NCI-H2171 treated with DMSO at 0.1 percent for 48 hours (cell line): ENCODE data around the gene RHOXF2.
"Not testable (repeated sequence)": the region's sequence is repeated elsewhere in the genome, so short reads cannot be mapped to it uniquely, and the experiment has no call there.

Experiments used
- DNase-seq: peaks from one replicate; lab custom pipeline; 2025; lab: John Stamatoyannopoulos, UW

RHOXF2 gene, protein sequence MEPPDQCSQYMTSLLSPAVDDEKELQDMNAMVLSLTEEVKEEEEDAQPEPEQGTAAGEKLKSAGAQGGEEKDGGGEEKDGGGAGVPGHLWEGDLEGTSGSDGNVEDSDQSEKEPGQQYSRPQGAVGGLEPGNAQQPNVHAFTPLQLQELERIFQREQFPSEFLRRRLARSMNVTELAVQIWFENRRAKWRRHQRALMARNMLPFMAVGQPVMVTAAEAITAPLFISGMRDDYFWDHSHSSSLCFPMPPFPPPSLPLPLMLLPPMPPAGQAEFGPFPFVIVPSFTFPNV

DNA sequence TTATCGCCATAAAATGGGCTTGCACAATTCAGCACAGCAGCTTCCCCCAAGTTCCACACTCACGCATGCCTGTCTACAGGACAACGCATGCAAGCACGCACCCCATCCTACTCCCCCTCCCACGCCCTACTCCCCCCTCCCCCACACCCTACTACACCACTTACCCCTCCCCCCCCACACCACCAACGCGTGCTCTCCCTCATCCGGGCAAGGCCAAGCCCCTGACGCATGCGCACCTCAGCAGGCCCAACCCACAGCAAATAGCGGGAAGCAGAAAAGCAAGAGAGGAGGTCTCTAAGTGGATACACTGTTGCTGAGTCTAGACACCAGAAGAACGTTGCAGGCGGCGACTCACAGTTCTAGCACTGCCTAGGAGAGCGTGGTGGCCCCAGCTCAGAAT is at the start of gene RHOXF2:
Gene RHOXF2 (plus strand): TSS at position 301 of the 400 bp plus-strand sequence. CDS start 138 bp downstream, outside the sequence.
- not testable (repeated sequence) for DNase-seq

DNA sequence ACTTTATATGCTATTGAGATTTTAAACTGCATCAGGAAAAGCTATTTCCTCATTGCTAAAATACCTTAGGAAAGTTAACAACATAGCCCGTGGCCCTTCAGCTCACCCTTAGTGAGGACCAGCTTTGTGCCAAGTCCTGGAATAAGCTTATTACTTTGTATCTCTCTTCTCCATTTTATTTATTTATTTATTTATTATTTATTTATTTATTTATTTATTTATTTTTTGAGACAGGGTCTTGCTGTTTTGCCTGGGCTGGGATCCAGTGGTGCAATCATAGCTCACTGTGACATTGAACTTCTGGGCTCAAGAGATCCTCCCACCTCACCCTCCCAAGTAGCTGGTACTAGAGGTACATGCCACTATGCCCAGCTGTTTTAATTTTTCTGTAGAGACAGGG is 49.0 kb upstream of the RHOXF2 start:
- DNase-seq: no peak

- no peak for DNase-seq
Measured at GRCh38 chrX:120111611-120112010, 46.8 kb upstream of the RHOXF2 start.

DNA sequence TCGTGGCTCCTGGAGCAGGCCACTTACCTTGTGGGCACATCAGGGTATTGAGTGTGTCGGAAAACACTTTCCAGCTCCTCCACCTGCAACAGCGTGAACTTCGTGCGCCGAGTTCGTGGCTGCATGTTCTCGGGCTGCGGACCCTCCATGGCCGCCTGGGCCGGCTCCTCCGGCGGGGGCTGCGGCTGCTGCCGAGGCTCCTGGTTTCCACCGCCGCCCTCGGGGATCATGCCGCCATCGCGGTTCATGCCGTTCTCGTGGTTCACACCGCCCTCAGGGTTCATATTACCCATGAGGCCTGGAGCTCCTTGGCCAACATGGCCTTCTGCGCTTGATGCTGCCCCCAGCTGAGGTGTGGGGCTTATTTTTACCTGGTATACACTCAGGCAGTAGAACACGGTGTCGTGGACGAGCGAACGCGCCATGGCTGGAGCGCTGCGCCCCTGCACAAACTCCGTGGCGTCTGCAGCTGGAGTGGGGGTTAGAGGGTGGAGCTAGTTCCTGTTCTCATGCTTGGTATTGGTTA is 42.9 kb upstream of the RHOXF2 start, which contains the start of gene RHOXF1:
Gene RHOXF1 (minus strand): TSS at position 476 of the 526 bp plus-strand sequence. CDS start 51 bp downstream, at position 425.
- no peak for DNase-seq

GRCh38 chrX:120120223-120120622 is 38.2 kb upstream of the RHOXF2 start:
- DNase-seq: no peak

DNA sequence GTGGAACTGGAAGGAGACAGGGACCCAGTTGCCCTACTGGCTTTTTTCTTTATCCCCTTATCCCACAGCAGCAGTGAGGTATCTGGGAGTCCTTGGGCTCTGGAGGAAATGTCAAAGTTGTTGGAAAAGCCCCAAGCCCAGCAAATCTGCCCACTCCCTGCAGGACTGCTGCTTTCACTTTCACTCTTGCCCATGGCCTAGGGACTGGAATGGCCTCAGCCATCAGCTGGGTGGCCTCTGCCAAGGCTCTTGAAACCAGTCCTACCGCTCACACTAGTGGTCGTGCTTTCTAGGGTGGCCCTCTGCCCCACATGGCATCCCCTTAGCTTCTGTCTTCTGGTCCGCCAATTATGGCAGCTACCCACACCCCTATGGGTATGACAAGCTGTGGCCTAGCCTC is 33.0 kb upstream of the RHOXF2 start:
- no peak for DNase-seq

DNA sequence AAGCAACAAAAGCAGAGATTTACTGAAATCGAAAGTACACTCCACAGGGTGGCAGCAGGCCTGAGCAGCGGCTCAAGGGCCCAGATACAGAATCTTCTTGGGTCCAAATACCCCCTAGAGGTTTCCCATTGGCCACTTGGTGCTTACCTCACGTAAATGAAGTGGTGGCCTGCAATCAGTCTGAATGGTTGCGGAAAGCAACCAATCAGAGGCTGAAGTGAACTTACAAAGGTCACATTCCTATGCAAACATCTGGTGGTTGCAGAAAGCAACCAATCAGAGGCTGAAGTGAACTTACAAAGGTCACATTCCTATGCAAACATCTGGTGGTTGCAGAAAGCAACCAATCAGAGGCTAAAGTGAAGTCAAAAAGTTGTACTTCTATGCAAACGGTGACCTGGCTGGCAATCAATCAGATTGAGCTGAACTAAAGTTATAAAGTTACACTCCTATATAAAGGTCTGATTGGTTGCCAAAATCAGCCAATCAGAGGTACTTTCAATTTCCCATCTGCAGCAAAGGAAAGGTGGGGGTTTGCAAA is 30.0 kb upstream of the RHOXF2 start:
- DNase-seq: not testable (repeated sequence)

DNA sequence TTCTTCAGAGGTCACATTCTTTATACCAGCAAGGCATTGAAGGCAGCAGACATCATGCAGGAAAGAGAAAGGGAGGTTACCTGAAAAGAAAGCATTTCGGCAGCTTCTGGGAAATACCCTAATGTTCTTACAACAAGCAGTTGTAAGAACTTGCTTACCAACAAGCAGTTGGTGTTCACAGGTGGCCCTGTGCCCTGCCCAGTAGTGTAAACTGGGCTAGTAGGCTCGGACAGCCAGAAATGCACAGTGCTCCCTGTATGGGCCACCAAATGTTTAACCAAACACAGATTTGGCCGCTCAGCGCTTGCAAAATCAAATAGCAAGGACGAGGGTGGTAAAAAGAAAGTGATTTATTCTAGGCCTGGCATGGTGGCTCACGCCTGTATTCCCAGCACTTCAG is 22.3 kb upstream of the RHOXF2 start:
- no peak for DNase-seq

GRCh38 chrX:120136840-120137239 is 21.6 kb upstream of the RHOXF2 start:
- no peak for DNase-seq

- no peak for DNase-seq
Measured at GRCh38 chrX:120137439-120137838, 21.0 kb upstream of the RHOXF2 start.

DNA sequence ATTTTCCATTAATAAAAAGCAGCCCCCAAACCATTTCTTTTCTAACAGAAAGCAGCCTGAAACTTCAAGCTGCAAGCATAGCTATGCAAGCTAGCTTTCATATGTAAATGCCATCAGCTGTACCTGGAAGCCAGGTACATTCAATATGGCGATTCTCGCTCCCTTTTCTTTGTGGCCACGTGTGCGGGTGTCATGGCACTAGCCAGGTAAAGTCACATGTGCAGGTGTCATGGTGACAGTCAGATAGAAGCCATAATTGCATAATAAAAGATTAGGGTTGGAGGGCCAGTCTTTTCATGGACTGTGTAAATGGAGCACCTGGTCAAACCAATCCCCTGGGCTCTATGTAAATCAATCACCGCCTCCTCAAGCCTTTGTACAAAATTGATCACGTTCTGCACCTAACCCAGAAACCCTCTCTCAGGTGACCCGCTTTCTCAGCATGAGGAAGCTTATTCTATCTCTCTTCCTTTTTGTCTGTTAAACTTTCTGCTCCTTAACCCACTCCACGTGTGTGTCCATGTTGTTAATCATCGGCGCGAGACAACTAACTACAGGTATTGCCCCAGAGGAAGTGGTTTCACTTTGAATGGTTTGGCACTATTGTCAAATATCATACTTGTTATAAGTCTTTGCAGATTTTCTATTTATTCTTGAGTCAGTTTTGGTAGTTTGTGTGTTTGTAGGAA is 18.0 kb upstream of the RHOXF2 start:
- no peak for DNase-seq

DNA sequence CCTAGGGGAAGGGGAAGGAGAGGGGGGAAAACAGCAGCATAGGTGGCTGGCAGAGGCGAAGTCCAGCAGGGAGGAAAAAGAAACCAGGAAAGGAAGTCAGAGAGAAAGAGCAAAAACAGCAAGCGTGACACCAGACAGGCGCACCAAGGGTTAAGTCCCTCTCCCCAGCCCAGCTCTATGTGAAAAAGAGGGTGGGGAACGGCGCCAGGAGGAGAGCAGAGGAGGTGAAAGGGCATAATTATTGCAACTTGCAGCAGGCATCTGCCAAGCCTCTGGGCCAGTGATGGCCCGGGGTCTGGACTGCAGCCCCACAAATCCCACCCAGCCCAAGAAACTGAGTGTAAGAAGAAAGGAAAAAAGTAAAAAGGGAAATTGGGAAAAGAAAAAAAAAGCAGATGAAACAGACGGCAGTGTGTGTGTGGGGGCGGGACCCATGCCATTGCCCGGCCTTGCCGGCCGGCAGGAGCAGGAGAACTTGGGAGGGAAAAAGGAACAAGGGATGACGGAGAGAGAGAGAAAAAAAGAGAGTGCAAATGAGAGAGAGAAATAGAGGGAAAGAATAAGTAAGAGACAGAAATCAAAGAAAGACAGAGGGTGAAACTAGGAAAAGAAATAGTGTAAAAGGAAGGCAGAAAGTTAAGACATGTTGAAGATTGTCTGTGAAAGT is 14.1 kb upstream of the RHOXF2 start:
- no peak for DNase-seq

GRCh38 chrX:120145295-120145925 is 13.0 kb upstream of the RHOXF2 start:
- DNase-seq: no peak

- not testable (repeated sequence) for DNase-seq
Measured at GRCh38 chrX:120146323-120146722, 12.1 kb upstream of the RHOXF2 start.

DNA sequence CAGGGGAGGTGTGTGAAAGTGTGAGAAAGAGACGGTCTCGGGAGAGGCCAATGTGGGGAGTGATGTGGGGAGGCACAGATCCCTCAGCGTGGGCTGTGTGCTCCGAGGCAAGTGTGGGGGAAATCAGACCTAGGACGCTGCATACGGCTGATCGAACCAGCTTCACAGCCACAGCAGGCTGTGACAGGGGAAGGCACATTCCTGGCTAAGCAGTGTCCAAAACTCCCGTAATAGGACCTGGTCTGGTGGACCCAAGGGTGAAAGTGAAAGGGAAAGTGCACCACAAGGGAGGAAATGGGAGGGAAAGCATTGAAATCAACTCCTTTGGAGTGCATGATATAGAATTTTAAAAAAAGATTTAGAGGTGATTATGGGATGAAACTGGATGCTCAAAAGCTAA is 10.9 kb upstream of the RHOXF2 start:
- DNase-seq: no peak

GRCh38 chrX:120150109-120150744 is 8.2 kb upstream of the RHOXF2 start:
- not testable (repeated sequence) for DNase-seq

DNA sequence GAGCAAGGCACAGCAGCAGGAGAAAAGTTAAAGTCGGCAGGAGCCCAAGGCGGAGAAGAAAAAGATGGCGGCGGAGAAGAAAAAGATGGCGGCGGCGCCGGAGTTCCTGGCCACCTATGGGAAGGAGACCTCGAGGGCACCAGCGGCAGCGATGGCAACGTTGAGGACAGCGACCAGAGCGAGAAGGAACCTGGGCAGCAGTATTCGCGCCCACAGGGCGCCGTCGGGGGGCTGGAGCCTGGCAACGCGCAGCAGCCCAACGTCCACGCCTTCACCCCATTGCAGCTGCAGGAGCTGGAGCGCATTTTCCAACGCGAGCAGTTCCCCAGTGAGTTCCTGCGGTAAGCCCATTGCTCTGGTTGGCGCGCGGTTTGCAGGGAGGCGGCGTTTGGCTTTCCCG is 673 bp downstream of the RHOXF2 start:
- DNase-seq: not testable (repeated sequence)

DNA sequence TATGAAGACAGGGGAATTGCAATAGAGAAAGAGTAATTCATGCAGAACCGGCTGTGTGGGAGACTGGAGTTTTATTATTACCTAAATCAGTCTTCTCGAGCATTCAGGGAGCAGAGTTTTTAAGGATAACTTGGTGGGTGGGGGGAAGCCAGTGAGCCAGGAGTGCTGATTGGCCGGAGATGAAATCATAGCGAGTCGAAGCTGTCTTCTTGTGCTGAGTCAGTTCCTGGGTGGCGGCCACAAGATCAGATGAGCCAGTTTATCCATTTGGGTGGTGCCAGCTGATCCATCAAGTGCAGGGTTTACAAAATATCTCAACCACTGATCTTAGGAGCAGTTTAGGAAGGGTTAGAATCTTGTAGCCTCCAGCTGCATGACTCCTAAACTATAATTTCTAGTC is 34.8 kb downstream of the RHOXF2 start:
- DNase-seq: not testable (repeated sequence)

- DNase-seq: not testable (repeated sequence)
Measured at GRCh38 chrX:120193720-120194119, 35.3 kb downstream of the RHOXF2 start.

DNA sequence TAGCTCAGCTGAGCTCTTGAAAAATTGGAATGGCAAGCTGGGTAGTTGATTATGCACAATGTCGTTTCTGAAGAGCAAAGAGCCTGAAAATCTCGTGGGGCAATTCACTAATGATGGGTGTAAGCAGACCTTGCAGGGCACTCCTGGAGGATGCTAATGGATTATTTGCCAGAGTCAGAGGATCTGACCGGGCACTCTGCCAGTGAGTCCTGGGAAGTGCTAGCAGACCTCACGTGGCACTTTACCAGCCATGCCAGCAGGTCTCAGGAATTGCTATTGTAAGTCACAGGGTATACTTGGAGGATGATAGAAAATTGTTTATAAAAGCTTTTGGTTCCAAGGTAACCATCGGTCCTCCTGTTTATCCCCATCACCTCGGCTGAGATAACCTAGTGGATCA is 37.4 kb downstream of the RHOXF2 start:
- not testable (repeated sequence) for DNase-seq

DNA sequence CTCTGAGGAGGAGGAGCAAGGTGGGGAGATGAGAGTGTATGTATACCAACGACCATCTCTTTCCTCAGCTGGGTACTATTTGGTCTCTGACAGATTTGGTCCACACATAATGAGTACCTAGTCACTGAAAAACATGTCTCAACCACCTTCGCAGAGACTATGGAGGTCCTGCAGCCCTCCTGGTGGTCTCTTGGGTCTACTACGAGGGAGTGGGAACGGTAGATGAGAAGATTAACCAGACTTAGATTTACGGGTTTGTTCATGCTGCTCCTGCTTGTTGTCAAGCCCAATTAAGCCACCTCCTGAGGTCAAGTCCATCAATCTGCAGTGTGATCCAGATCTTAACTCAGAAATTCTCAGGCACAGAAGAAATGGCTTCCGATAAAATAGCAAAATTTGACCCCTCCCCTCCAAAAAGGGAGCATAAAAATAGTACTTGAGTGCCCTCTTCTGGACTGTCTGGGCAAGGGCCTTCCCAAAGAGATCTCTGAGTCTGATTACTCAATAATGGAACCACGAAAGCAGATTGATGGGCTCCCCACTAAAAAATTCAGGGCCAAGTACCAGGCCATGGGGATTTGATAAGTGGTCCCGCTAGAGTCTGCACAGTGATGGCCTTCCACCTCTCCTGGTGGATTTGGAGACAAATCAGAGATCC is 38.3 kb downstream of the RHOXF2 start:
- not testable (repeated sequence) for DNase-seq
